GM20431 (cell line): ENCODE measurements around the gene CYB5RL.
"Not testable (repeated sequence)": the region's sequence is repeated elsewhere in the genome, so short reads cannot be mapped to it uniquely, and the experiment has no call there.

Experiments
- in situ Hi-C: fragments of 300-500 bp; cut with MseI, MboI; formaldehyde crosslinking; loops from one replicate; pipeline ENCODE4 v1.15.0; 2020; ENCODE audit warnings: low sequenced_read_pairs; ENCODE audit not compliant: unreplicated experiment

Gene CYB5RL

GRCh38 chr1:54193453-54193852 is 6.4 kb downstream of the CYB5RL start:
- in situ Hi-C loops: no loop called here

- in situ Hi-C loops: no loop called here
Observed at GRCh38 chr1:54191525-54191924, 8.3 kb downstream of the CYB5RL start.

GRCh38 chr1:54190526-54190925 is 9.3 kb downstream of the CYB5RL start:
- in situ Hi-C loops: no loop called here

- in situ Hi-C loops: no loop called here
Observed at GRCh38 chr1:54188291-54188690, 11.5 kb downstream of the CYB5RL start.

GRCh38 chr1:54186056-54186455 is 13.8 kb downstream of the CYB5RL start:
- in situ Hi-C loops: no loop called here

- in situ Hi-C loops: no loop called here
Observed at GRCh38 chr1:54180701-54181360, 19.0 kb downstream of the CYB5RL start.

- in situ Hi-C loops: no loop called here
Observed at GRCh38 chr1:54178296-54179070, 21.3 kb downstream of the CYB5RL start.

- in situ Hi-C loops: no loop called here
Observed at GRCh38 chr1:54177726-54178125, 22.1 kb downstream of the CYB5RL start.

- in situ Hi-C loops: no loop called here
Observed at GRCh38 chr1:54176621-54177327, 23.1 kb downstream of the CYB5RL start.

GRCh38 chr1:54174106-54174505 is 25.7 kb downstream of the CYB5RL start:
- in situ Hi-C loops: no loop called here

GRCh38 chr1:54173681-54174080 is 26.1 kb downstream of the CYB5RL start:
- in situ Hi-C loops: no loop called here

- in situ Hi-C loops: no loop called here
Observed at GRCh38 chr1:54172614-54173599, 26.9 kb downstream of the CYB5RL start.

- in situ Hi-C loops: no loop called here
Observed at GRCh38 chr1:54171606-54172005, 28.2 kb downstream of the CYB5RL start.

- in situ Hi-C loops: no loop called here
Observed at GRCh38 chr1:54171016-54171415, 28.8 kb downstream of the CYB5RL start.

- in situ Hi-C loops: no loop called here
Observed at GRCh38 chr1:54169068-54169467, 30.8 kb downstream of the CYB5RL start.

GRCh38 chr1:54168206-54168965 is 31.4 kb downstream of the CYB5RL start:
- in situ Hi-C loops: no loop called here

- in situ Hi-C loops: no loop called here
Observed at GRCh38 chr1:54167422-54168139, 32.2 kb downstream of the CYB5RL start.

- in situ Hi-C loops: not testable (repeated sequence)
Observed at GRCh38 chr1:54166357-54166756, 33.5 kb downstream of the CYB5RL start.

GRCh38 chr1:54165146-54165545 is 34.7 kb downstream of the CYB5RL start:
- in situ Hi-C loops: no loop called here
